ENCODE results near the gene ENKD1. TPM values are rescaled to one million over a fixed set of nuclear protein-coding genes. Genes with fewer than 3 reads are reported as not detected.

Gene ENKD1
- total RNA-seq, 4 donors from 2014 or later = 6.2 to 17.6 (median 16.0) TPM

GRCh38 chr16:67657017-67657608 is 9.4 kb downstream of the ENKD1 start:
- no peak for TF ChIP-seq CTCF (IDR thresholded peaks at IDR 0.05; ENCODE audit: low read depth)

GRCh38 chr16:67656344-67657016 is 10.1 kb downstream of the ENKD1 start:
- no peak for TF ChIP-seq CTCF (IDR thresholded peaks at IDR 0.05; ENCODE audit: low read depth)

- no peak for TF ChIP-seq CTCF (IDR thresholded peaks at IDR 0.05; ENCODE audit: low read depth)
Measured at GRCh38 chr16:67655363-67655762, 11.2 kb downstream of the ENKD1 start.

GRCh38 chr16:67654403-67654911 is 12.1 kb downstream of the ENKD1 start:
- no peak for TF ChIP-seq CTCF (IDR thresholded peaks at IDR 0.05; ENCODE audit: low read depth)

GRCh38 chr16:67653789-67654402 is 12.7 kb downstream of the ENKD1 start:
- no peak for TF ChIP-seq CTCF (IDR thresholded peaks at IDR 0.05; ENCODE audit: low read depth)

GRCh38 chr16:67653128-67653788 is 13.3 kb downstream of the ENKD1 start:
- no peak for TF ChIP-seq CTCF (IDR thresholded peaks at IDR 0.05; ENCODE audit: low read depth)
